Cortex of kidney (tissue), 1 donor: ENCODE data around the gene PHTF2.

Source experiments
- DNase-seq: peaks from one replicate; lab custom pipeline; 2025; lab: John Stamatoyannopoulos, UW

PHTF2 gene

GRCh38 chr7:77931841-77932240 is 133.3 kb downstream of the PHTF2 start:
- no peak for DNase-seq

- DNase-seq, result no peak
Observed at GRCh38 chr7:77933394-77933793, 134.8 kb downstream of the PHTF2 start.

GRCh38 chr7:77935652-77936348 is 137.2 kb downstream of the PHTF2 start:
- DNase-seq, result no peak

- DNase-seq, result no peak
Observed at GRCh38 chr7:77940647-77941046, 142.1 kb downstream of the PHTF2 start.

GRCh38 chr7:77942431-77942830 is 143.9 kb downstream of the PHTF2 start:
- DNase-seq, result no peak

GRCh38 chr7:77944183-77945182 is 145.9 kb downstream of the PHTF2 start:
- DNase-seq, result no peak

GRCh38 chr7:77950548-77950947 is 152.0 kb downstream of the PHTF2 start:
- DNase-seq, result no peak

- DNase-seq, result no peak
Observed at GRCh38 chr7:77954773-77955555, 156.4 kb downstream of the PHTF2 start.

GRCh38 chr7:77958436-77958835 is 159.9 kb downstream of the PHTF2 start:
- no peak for DNase-seq

- DNase-seq, result no peak
Observed at GRCh38 chr7:77959080-77959479, 160.5 kb downstream of the PHTF2 start.

GRCh38 chr7:77960336-77960735 is 161.8 kb downstream of the PHTF2 start:
- DNase-seq, result no peak

GRCh38 chr7:77967429-77967828 is 168.9 kb downstream of the PHTF2 start:
- no peak for DNase-seq

GRCh38 chr7:77971726-77972125 is 173.2 kb downstream of the PHTF2 start:
- DNase-seq, result no peak

- DNase-seq, result no peak
Observed at GRCh38 chr7:77975672-77976480, 177.3 kb downstream of the PHTF2 start.

GRCh38 chr7:77979219-77979618 is 180.6 kb downstream of the PHTF2 start:
- no peak for DNase-seq

GRCh38 chr7:77980087-77980713 is 181.6 kb downstream of the PHTF2 start:
- no peak for DNase-seq

- DNase-seq, result no peak
Observed at GRCh38 chr7:77982926-77983550, 184.5 kb downstream of the PHTF2 start.

GRCh38 chr7:77983973-77984372 is 185.4 kb downstream of the PHTF2 start:
- no peak for DNase-seq

- no peak for DNase-seq
Observed at GRCh38 chr7:77985232-77985973, 186.8 kb downstream of the PHTF2 start.

- no peak for DNase-seq
Observed at GRCh38 chr7:77985974-77986339, 187.4 kb downstream of the PHTF2 start.
